ENCODE data around the gene BCL11B.

The BCL11B gene

DNA sequence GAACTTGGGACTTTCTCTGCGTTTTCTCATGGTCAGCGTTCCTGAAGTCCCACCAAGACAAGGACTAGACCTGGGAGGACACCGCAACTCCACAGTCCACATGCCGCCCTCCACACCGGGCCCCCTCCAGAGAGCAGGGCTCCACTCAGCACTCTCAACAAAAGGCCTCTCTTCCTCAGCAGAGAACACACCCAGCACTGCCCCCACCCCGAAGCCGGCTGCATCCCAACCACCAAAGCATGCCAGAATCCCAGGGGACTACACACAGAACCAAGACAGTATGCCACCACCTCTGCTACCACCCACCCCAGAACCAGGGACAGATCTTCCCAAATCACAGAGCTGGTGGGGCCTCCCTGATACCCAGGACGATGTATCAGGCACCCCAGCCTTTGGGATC is 88.3 kb downstream of the BCL11B start:
- no peak for TF ChIP-seq ISL1 (CRISPR knock-in tag; IDR thresholded peaks at IDR 0.05)
- TF ChIP-seq SNAI2 (CRISPR knock-in tag; IDR thresholded peaks at IDR 0.05) = no peak
- no peak for TF ChIP-seq ARNTL (CRISPR knock-in tag; IDR thresholded peaks at IDR 0.05; ENCODE audit: borderline replicate concordance, low read depth)
- no peak for TF ChIP-seq ZNF565 (CRISPR knock-in tag; conservative IDR thresholded peaks at IDR 0.05; ENCODE audit: low read depth)
- TF ChIP-seq RARB (CRISPR knock-in tag; IDR thresholded peaks at IDR 0.05) = no peak
- TF ChIP-seq BACH2 (CRISPR knock-in tag; IDR thresholded peaks at IDR 0.05; ENCODE audit: borderline replicate concordance) = no peak
- TF ChIP-seq ZC3H10 (CRISPR knock-in tag; IDR thresholded peaks at IDR 0.05) = no peak
- TF ChIP-seq TCF4 (CRISPR knock-in tag; IDR thresholded peaks at IDR 0.05; ENCODE audit: borderline replicate concordance) = no peak
- TF ChIP-seq ZNF70 (CRISPR knock-in tag; IDR thresholded peaks at IDR 0.05) = no peak
- TF ChIP-seq, protein P1, sequence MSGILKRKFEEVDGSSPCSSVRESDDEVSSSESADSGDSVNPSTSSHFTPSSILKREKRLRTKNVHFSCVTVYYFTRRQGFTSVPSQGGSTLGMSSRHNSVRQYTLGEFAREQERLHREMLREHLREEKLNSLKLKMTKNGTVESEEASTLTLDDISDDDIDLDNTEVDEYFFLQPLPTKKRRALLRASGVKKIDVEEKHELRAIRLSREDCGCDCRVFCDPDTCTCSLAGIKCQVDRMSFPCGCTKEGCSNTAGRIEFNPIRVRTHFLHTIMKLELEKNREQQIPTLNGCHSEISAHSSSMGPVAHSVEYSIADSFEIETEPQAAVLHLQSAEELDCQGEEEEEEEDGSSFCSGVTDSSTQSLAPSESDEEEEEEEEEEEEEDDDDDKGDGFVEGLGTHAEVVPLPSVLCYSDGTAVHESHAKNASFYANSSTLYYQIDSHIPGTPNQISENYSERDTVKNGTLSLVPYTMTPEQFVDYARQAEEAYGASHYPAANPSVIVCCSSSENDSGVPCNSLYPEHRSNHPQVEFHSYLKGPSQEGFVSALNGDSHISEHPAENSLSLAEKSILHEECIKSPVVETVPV (CRISPR knock-in tag; IDR thresholded peaks at IDR 0.05) = no peak
- TF ChIP-seq, protein P2, sequence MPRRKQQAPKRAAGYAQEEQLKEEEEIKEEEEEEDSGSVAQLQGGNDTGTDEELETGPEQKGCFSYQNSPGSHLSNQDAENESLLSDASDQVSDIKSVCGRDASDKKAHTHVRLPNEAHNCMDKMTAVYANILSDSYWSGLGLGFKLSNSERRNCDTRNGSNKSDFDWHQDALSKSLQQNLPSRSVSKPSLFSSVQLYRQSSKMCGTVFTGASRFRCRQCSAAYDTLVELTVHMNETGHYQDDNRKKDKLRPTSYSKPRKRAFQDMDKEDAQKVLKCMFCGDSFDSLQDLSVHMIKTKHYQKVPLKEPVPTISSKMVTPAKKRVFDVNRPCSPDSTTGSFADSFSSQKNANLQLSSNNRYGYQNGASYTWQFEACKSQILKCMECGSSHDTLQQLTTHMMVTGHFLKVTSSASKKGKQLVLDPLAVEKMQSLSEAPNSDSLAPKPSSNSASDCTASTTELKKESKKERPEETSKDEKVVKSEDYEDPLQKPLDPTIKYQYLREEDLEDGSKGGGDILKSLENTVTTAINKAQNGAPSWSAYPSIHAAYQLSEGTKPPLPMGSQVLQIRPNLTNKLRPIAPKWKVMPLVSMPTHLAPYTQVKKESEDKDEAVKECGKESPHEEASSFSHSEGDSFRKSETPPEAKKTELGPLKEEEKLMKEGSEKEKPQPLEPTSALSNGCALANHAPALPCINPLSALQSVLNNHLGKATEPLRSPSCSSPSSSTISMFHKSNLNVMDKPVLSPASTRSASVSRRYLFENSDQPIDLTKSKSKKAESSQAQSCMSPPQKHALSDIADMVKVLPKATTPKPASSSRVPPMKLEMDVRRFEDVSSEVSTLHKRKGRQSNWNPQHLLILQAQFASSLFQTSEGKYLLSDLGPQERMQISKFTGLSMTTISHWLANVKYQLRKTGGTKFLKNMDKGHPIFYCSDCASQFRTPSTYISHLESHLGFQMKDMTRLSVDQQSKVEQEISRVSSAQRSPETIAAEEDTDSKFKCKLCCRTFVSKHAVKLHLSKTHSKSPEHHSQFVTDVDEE (CRISPR knock-in tag; IDR thresholded peaks at IDR 0.05) = no peak
- no peak for TF ChIP-seq GLIS3 (CRISPR knock-in tag; IDR thresholded peaks at IDR 0.05)
- no peak for TF ChIP-seq PPARA (CRISPR knock-in tag; IDR thresholded peaks at IDR 0.05; ENCODE audit: borderline replicate concordance)
- TF ChIP-seq ZFP30 (CRISPR knock-in tag; IDR thresholded peaks at IDR 0.05) = no peak
- no peak for TF ChIP-seq ZNF8 (CRISPR knock-in tag; IDR thresholded peaks at IDR 0.05)
- TF ChIP-seq ZFP3 (CRISPR knock-in tag; IDR thresholded peaks at IDR 0.05) = no peak
- TF ChIP-seq OSR1 (CRISPR knock-in tag; IDR thresholded peaks at IDR 0.05) = no peak
- TF ChIP-seq, protein P3, sequence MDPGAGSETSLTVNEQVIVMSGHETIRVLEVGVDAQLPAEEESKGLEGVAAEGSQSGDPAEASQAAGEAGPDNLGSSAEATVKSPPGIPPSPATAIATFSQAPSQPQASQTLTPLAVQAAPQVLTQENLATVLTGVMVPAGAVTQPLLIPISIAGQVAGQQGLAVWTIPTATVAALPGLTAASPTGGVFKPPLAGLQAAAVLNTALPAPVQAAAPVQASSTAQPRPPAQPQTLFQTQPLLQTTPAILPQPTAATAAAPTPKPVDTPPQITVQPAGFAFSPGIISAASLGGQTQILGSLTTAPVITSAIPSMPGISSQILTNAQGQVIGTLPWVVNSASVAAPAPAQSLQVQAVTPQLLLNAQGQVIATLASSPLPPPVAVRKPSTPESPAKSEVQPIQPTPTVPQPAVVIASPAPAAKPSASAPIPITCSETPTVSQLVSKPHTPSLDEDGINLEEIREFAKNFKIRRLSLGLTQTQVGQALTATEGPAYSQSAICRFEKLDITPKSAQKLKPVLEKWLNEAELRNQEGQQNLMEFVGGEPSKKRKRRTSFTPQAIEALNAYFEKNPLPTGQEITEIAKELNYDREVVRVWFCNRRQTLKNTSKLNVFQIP (CRISPR knock-in tag; IDR thresholded peaks at IDR 0.05; ENCODE audit: borderline replicate concordance, low read depth) = no peak
- ATAC-seq = no peak

DNA sequence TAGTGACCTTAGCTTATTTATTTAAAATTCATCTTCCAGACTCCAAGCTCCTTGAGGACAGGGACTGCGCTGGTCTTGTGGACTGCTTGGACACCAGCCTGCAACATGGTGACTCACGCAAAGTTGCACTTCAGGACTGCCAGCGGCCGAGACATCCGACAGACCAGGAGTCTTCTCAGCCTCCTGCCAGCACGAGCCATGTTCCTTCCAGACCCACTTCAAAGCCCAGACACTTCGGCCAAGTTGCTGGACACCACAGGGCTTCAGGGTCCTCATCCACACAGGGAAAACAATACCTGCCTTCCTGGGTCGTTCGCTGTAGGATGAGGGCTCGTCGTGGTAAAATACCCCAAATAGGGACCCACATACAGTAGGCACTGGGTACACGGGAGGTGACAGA is 88.7 kb downstream of the BCL11B start:
- no peak for ATAC-seq

More for the DNA sequence above, 88.7 kb downstream of the BCL11B start:
- TF ChIP-seq, protein P1 (CRISPR knock-in tag; IDR thresholded peaks at IDR 0.05) = no peak
- TF ChIP-seq, protein P4, sequence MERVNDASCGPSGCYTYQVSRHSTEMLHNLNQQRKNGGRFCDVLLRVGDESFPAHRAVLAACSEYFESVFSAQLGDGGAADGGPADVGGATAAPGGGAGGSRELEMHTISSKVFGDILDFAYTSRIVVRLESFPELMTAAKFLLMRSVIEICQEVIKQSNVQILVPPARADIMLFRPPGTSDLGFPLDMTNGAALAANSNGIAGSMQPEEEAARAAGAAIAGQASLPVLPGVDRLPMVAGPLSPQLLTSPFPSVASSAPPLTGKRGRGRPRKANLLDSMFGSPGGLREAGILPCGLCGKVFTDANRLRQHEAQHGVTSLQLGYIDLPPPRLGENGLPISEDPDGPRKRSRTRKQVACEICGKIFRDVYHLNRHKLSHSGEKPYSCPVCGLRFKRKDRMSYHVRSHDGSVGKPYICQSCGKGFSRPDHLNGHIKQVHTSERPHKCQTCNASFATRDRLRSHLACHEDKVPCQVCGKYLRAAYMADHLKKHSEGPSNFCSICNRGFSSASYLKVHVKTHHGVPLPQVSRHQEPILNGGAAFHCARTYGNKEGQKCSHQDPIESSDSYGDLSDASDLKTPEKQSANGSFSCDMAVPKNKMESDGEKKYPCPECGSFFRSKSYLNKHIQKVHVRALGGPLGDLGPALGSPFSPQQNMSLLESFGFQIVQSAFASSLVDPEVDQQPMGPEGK (CRISPR knock-in tag; IDR thresholded peaks at IDR 0.05; ENCODE audit: borderline replicate concordance) = no peak
- TF ChIP-seq, protein P2 (CRISPR knock-in tag; IDR thresholded peaks at IDR 0.05) = no peak
- TF ChIP-seq ZNF565 (CRISPR knock-in tag; conservative IDR thresholded peaks at IDR 0.05; ENCODE audit: low read depth) (no peak), CSDC2 (CRISPR knock-in tag; IDR thresholded peaks at IDR 0.05) (no peak), TCF4 (CRISPR knock-in tag; IDR thresholded peaks at IDR 0.05; ENCODE audit: borderline replicate concordance) (no peak), ZNF70 (CRISPR knock-in tag; IDR thresholded peaks at IDR 0.05) (no peak), ESRRG (CRISPR knock-in tag; IDR thresholded peaks at IDR 0.05) (no peak), ARNTL (CRISPR knock-in tag; IDR thresholded peaks at IDR 0.05; ENCODE audit: borderline replicate concordance, low read depth) (no peak), OSR1 (CRISPR knock-in tag; IDR thresholded peaks at IDR 0.05) (no peak), RARB (CRISPR knock-in tag; IDR thresholded peaks at IDR 0.05) (no peak), ISL1 (CRISPR knock-in tag; IDR thresholded peaks at IDR 0.05) (no peak), SNAI2 (CRISPR knock-in tag; IDR thresholded peaks at IDR 0.05) (no peak)
- TF ChIP-seq, protein P5, sequence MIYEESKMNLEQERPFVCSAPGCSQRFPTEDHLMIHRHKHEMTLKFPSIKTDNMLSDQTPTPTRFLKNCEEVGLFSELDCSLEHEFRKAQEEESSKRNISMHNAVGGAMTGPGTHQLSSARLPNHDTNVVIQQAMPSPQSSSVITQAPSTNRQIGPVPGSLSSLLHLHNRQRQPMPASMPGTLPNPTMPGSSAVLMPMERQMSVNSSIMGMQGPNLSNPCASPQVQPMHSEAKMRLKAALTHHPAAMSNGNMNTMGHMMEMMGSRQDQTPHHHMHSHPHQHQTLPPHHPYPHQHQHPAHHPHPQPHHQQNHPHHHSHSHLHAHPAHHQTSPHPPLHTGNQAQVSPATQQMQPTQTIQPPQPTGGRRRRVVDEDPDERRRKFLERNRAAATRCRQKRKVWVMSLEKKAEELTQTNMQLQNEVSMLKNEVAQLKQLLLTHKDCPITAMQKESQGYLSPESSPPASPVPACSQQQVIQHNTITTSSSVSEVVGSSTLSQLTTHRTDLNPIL (CRISPR knock-in tag; IDR thresholded peaks at IDR 0.05; ENCODE audit: low read depth) = no peak
